Prostate gland (tissue), 2 donors: Measurements from ENCODE around the gene PHC2.

Experiments used
- POLR2A ChIP-seq: fragments of 450-650 bp; IDR thresholded peaks from one replicate; pipeline ENCODE4 v1.6.1; 2016; ENCODE audit warnings: antibody characterized with exemption, mild to moderate bottlenecking
- POLR2AphosphoS5 ChIP-seq: sonication (generic); formaldehyde crosslinking; IDR thresholded peaks from one replicate; pipeline ENCODE4 v1.6.1; 2017; ENCODE audit warnings: antibody characterized with exemption
- TF ChIP-seq, protein P1 (sequence below), 4 experiments: fragments of 200-600 bp in 2 of 4; fragments of 450-650 bp in 2 of 4; sonication (generic) in 2 of 4; IDR thresholded peaks; 1 replicate in 3 of 4; 2 replicates in 1 of 4; pipeline ENCODE4 v1.5.1; 2016 to 2019; ENCODE audit warnings: antibody characterized with exemption in 4 of 4, mild to moderate bottlenecking in 2 of 4, moderate library complexity in 2 of 4

DNA sequence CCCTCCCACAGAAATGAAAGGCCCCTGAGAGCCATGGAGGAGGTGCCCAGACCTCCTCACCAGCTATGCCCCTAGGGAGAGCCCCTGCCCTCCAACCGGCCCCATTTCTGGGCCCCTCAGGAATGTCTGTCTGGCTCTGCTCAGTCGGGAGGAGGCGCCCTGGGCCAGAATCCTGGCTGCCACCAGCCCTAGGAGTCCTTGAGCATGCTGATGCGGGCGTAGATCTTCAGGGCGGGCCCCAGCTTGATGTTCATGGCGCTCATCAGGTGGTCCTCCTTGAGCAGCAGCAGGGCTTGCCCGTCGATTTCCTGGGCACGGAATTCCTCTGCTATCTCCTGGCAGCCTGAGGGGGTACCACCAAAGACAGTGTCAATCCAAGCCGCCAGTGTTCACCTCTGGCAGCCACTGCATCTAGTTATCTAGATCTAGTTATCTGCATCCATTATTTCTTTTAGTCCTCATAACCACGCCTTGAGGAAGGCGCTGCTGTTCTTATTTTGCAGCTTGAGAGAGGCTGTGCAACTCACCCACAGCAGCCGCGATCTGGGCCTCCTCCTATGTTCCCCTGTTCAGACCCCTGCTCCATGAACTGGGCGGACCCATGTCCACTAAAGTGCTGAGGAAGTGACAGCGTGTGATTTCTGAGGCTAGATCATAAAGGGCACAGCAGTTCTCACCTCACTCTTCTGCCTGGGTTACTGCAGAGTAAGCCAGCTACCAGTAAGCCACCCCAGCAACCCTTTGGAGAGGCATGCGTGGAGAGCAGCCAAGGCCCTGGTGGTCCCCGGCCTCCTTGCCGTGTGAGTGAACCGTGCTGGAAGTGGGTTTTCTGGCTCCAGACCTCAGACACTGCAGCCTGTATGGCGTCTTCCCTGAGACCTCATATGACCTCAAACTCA lies 106.0 kb downstream of the PHC2 start:
- TF ChIP-seq, protein P1, sequence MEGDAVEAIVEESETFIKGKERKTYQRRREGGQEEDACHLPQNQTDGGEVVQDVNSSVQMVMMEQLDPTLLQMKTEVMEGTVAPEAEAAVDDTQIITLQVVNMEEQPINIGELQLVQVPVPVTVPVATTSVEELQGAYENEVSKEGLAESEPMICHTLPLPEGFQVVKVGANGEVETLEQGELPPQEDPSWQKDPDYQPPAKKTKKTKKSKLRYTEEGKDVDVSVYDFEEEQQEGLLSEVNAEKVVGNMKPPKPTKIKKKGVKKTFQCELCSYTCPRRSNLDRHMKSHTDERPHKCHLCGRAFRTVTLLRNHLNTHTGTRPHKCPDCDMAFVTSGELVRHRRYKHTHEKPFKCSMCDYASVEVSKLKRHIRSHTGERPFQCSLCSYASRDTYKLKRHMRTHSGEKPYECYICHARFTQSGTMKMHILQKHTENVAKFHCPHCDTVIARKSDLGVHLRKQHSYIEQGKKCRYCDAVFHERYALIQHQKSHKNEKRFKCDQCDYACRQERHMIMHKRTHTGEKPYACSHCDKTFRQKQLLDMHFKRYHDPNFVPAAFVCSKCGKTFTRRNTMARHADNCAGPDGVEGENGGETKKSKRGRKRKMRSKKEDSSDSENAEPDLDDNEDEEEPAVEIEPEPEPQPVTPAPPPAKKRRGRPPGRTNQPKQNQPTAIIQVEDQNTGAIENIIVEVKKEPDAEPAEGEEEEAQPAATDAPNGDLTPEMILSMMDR (IDR thresholded peaks at IDR 0.05), result no peak
- no peak for TF ChIP-seq POLR2A
- TF ChIP-seq POLR2AphosphoS5, result no peak
